K562 (cell line): ENCODE results near the gene LZTR1. TPM values are rescaled to one million over a fixed set of nuclear protein-coding genes. Genes with fewer than 3 reads are reported as not detected.

ENCODE experiments used
- CHD7 ChIP-seq: fragments of 200-600 bp; sonication (generic); IDR thresholded peaks from one replicate; pipeline ENCODE4 v1.6.1; 2012; ENCODE audit warnings: mild to moderate bottlenecking, low read depth, low read length, inconsistent platforms
- EZH2 ChIP-seq: IDR thresholded peaks from 2 replicates; pipeline ENCODE4 v1.6.1; 2012; ENCODE audit warnings: low read depth, mild to moderate bottlenecking, inconsistent platforms, low read length, borderline replicate concordance
- MIER1 ChIP-seq: fragments of 450-650 bp; IDR thresholded peaks from 2 replicates; pipeline ENCODE4 v1.6.1; 2016; ENCODE audit warnings: antibody characterized with exemption, mild to moderate bottlenecking, low read depth
- SRF ChIP-seq, 2 experiments: fragments of 250-450, 450-650 bp in 1 of 2; sonication (Bioruptor Pico) in 1 of 2; sonication (generic) in 1 of 2; formaldehyde crosslinking; IDR thresholded peaks; 2 replicates each; pipeline versions ENCODE4 v1.5.0 to v1.5.1; 2020 to 2022; ENCODE audit warnings: mild to moderate bottlenecking in 1 of 2, missing genetic modification reagents in 1 of 2
- TBL1XR1 ChIP-seq, 2 experiments: IDR thresholded peaks; 2 replicates each; pipeline ENCODE4 v1.6.1; 2012; ENCODE audit warnings: improper control_type of control experiment in 2 of 2, low read length in 2 of 2, mild to moderate bottlenecking in 1 of 2
- TBP ChIP-seq: optimal IDR thresholded peaks from 2 replicates; pipeline ENCODE3; 2011; ENCODE audit warnings: low read depth, low read length, improper control_type of control experiment
- USF2 ChIP-seq: sonication (generic); formaldehyde crosslinking; IDR thresholded peaks from 2 replicates; pipeline ENCODE4 v1.5.0; 2020; ENCODE audit warnings: missing genetic modification reagents
- ZFP1 ChIP-seq: fragments of 450-650 bp; formaldehyde crosslinking; IDR thresholded peaks from 2 replicates; pipeline ENCODE4 v1.4.0; 2020; ENCODE audit warnings: mild to moderate bottlenecking, mixed read lengths
- ZNF121 ChIP-seq: sonication (generic); formaldehyde crosslinking; conservative IDR thresholded peaks from 2 replicates; pipeline ENCODE4 v1.8.0; 2022; ENCODE audit warnings: missing genetic modification reagents
- polyA plus RNA-seq, 8 experiments: library from polyadenylated mRNA; depleted of rRNA in 4 of 8; stranded (reverse) in 5 of 8; unstranded in 3 of 8; fragments of >200 nt; fragmentation: Nextera tagmentation in 2 of 8; fragmentation: Illumina TruSeq in 1 of 8; extraction: Ambion mirVana in 2 of 8; extraction: Trizol in 1 of 8; gene quantifications; 2 replicates each; pipeline versions ENCODE4 v1.2.1 to v1.2.3, GENCODE V29; 2011 to 2014; ENCODE audit warnings: inconsistent platforms in 1 of 8, missing spikeins in 1 of 8
- total RNA-seq, 7 experiments: library from RNA; depleted of rRNA in 6 of 7; stranded (reverse); fragments of >200 nt in 6 of 7; fragmentation: Illumina TruSeq in 2 of 7; extraction: Trizol in 2 of 7; gene quantifications; 2 replicates each; pipeline versions ENCODE4 v1.2.1 to v1.2.3, GENCODE V29; 2011 to 2021; ENCODE audit warnings: low replicate concordance in 1 of 7
- TF ChIP-seq, protein P1 (sequence below): conservative IDR thresholded peaks from 2 replicates; pipeline ENCODE4 v1.6.1; 2011; ENCODE audit warnings: low read depth, mild to moderate bottlenecking, low read length; ENCODE audit not compliant: control insufficient read depth

Gene LZTR1
- total and polyA plus RNA-seq, 9 of the 15 experiments (the other 6 are each of a cell fraction or from before 2014, with no cell fraction given), result 2.2 to 135 (median 63.0) TPM

DNA sequence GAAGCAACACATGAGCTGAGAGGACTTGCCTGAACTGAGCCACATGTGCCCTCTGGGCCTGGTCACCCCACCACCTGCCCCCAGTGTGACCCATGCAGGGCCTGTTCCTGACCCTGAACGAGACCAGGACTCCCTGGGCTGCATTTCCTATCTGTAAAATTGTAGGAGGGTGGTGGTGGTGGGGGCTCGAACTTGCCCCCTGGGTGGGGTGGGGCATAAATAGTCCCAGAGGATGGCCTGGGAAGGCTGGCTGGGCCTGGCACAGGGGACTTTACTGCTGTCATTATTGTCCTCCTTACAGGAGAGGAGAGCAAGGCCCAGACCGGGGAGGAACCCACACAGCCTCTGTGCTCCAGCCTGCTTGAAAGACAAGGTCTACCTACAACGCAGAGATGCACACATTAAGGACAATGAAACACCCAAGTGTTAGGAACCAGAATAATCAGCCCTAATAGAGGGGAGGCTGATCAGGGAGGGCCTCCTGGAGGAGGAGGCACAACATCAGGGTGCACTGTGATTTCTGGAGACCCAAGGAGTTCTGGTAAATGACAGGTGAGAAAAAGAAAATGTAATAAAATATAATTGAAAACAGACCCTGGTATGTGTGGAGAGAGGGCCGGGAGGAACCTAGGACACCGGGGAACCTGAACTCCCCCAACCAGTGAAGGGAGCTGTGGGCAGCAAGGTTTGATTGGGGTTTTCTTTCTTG, 17.9 kb upstream of the LZTR1 start (continued):
- no peak for TF ChIP-seq CHD7
- TF ChIP-seq USF2 (CRISPR knock-in tag), result 0 out of 2 replicates have a peak, but pooled peaks have one; percentile 23
- TF ChIP-seq TBP, result no peak
- TF ChIP-seq TBL1XR1 (IDR thresholded peaks at IDR 0.05; ENCODE audit: low read length in 2 of 2), result peak in 1 of 2 experiments; percentile 36; a peak in 1 of 4 replicates
- TF ChIP-seq EZH2, result peak; percentile 92; the same call in 1 of the 2 replicates
- TF ChIP-seq ZFP1 (CRISPR knock-in tag), result no peak
- TF ChIP-seq, protein P1, sequence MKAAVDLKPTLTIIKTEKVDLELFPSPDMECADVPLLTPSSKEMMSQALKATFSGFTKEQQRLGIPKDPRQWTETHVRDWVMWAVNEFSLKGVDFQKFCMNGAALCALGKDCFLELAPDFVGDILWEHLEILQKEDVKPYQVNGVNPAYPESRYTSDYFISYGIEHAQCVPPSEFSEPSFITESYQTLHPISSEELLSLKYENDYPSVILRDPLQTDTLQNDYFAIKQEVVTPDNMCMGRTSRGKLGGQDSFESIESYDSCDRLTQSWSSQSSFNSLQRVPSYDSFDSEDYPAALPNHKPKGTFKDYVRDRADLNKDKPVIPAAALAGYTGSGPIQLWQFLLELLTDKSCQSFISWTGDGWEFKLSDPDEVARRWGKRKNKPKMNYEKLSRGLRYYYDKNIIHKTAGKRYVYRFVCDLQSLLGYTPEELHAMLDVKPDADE, result no peak
- TF ChIP-seq ZNF121 (CRISPR knock-in tag), result no peak
- TF ChIP-seq SRF (CRISPR knock-in tag; IDR thresholded peaks at IDR 0.05), result no peak
- TF ChIP-seq MIER1, result peak; percentile 29; the same call in 1 of the 2 replicates
